ENCODE data around the gene MOGAT3. TPM values are rescaled to one million over a fixed set of nuclear protein-coding genes. Genes with fewer than 3 reads are reported as not detected.

Gene MOGAT3
- total and polyA plus RNA-seq, 5 experiments from 2014 or later, result not detected

- no peaks in the 10 kb centered on the region for H3K36me3 Mint-ChIP-seq
- peaks cover 9 to 45% (median 22%) of the 10 kb centered on the region in 5 donors for H3K27me3 Mint-ChIP-seq
- H3K27ac Mint-ChIP-seq, result peak overlapping the region in 1 of 10 donors; percentile 34
- DNase-seq (no peak), ATAC-seq (no peak)
- H3K9me3 Mint-ChIP-seq, result peaks cover 0 to 2% (median 0%) of the 10 kb centered on the region in 9 donors
- H3K4me3 Mint-ChIP-seq, result no peak overlapping the region
- POLR2A ChIA-PET, result no interaction called here
- H3K4me1 Mint-ChIP-seq, result peaks cover 2 to 15% (median 7%) of the 10 kb centered on the region in 4 donors
Observed at GRCh38 chr7:101198476-101198875, 2.4 kb downstream of the MOGAT3 start.

- Mint-ChIP-seq H3K4me3 (no peak overlapping the region), H3K27me3 (peaks cover 9 to 43% (median 22%) of the 10 kb centered on the region in 5 donors), H3K9me3 (peaks cover 0 to 2% (median 0%) of the 10 kb centered on the region in 9 donors), H3K4me1 (peaks cover 2 to 11% (median 7%) of the 10 kb centered on the region in 4 donors), H3K36me3 (no peaks in the 10 kb centered on the region), H3K27ac (no peak overlapping the region)
- DNase-seq (no peak), ATAC-seq (no peak)
- POLR2A ChIA-PET, result no interaction called here
Observed at GRCh38 chr7:101197991-101198390, 2.8 kb downstream of the MOGAT3 start.

- DNase-seq, result no peak
- Mint-ChIP-seq H3K9me3 (no peaks in the 10 kb centered on the region), H3K27me3 (peaks cover 7 to 28% (median 14%) of the 10 kb centered on the region in 5 donors), H3K27ac (no peak overlapping the region), H3K36me3 (no peaks in the 10 kb centered on the region), H3K4me1 (peaks cover 0 to 5% (median 4%) of the 10 kb centered on the region in 4 donors), H3K4me3 (no peak overlapping the region)
- POLR2A ChIA-PET, result no interaction called here
- ATAC-seq, result no peak
Observed at GRCh38 chr7:101195884-101196283, 5.0 kb downstream of the MOGAT3 start.

GRCh38 chr7:101189109-101189508 is 11.7 kb downstream of the MOGAT3 start:
- POLR2A ChIA-PET, result no interaction called here
- no peak overlapping the region for H3K4me3 Mint-ChIP-seq
- ATAC-seq (no peak), DNase-seq (no peak)
- H3K4me1 Mint-ChIP-seq, result peaks cover 0 to 2% (median under 1%) of the 10 kb centered on the region in 4 donors
- no peaks in the 10 kb centered on the region for H3K36me3 Mint-ChIP-seq
- H3K9me3 Mint-ChIP-seq, result no peaks in the 10 kb centered on the region
- no peak overlapping the region for H3K27ac Mint-ChIP-seq
- peaks cover 11 to 23% (median 17%) of the 10 kb centered on the region in 5 donors for H3K27me3 Mint-ChIP-seq

- Mint-ChIP-seq H3K36me3 (peaks cover 0 to 4% (median 0%) of the 10 kb centered on the region in 3 donors), H3K9me3 (peaks cover 0 to 2% (median 0%) of the 10 kb centered on the region in 9 donors), H3K4me3 (no peak overlapping the region), H3K27me3 (peaks cover 18 to 33% (median 26%) of the 10 kb centered on the region in 5 donors), H3K27ac (no peak overlapping the region), H3K4me1 (peaks cover 0 to 2% (median under 1%) of the 10 kb centered on the region in 4 donors)
- DNase-seq (no peak), ATAC-seq (no peak)
- POLR2A ChIA-PET, result interaction anchor here (0.6 kb wide), 1 partner anchor 47 kb away, joined by 3 read pairs; no protein-coding TSS in a partner anchor
Observed at GRCh38 chr7:101186844-101187428, 13.9 kb downstream of the MOGAT3 start.

GRCh38 chr7:101186194-101186593 is 14.6 kb downstream of the MOGAT3 start:
- Mint-ChIP-seq H3K27me3 (peaks cover 20 to 37% (median 27%) of the 10 kb centered on the region in 5 donors), H3K27ac (no peak overlapping the region), H3K36me3 (peaks cover 0 to 4% (median 0%) of the 10 kb centered on the region in 3 donors), H3K4me3 (no peak overlapping the region), H3K4me1 (peaks cover 0 to 2% (median under 1%) of the 10 kb centered on the region in 4 donors), H3K9me3 (peaks cover 0 to 2% (median 0%) of the 10 kb centered on the region in 9 donors)
- DNase-seq, result no peak
- POLR2A ChIA-PET, result interaction anchor here (0.6 to 1.0 kb wide), 2 partner anchors 26 to 46 kb away, joined by 3 read pairs; no protein-coding TSS in a partner anchor
- ATAC-seq, result no peak

GRCh38 chr7:101185258-101185839 is 15.5 kb downstream of the MOGAT3 start:
- Mint-ChIP-seq H3K27ac (no peak overlapping the region), H3K36me3 (peaks cover 0 to 8% (median 0%) of the 10 kb centered on the region in 3 donors), H3K4me1 (peaks cover 4 to 7% (median 5%) of the 10 kb centered on the region in 4 donors), H3K27me3 (peaks cover 25 to 45% (median 33%) of the 10 kb centered on the region in 5 donors), H3K9me3 (peaks cover 0 to 2% (median 0%) of the 10 kb centered on the region in 9 donors), H3K4me3 (no peak overlapping the region)
- POLR2A ChIA-PET, result interaction anchor here (1.0 kb wide), 1 partner anchor 26 kb away, joined by 3 read pairs; no protein-coding TSS in a partner anchor
- DNase-seq (no peak), ATAC-seq (no peak)

- H3K4me1 Mint-ChIP-seq, result peaks cover 10 to 22% (median 12%) of the 10 kb centered on the region in 4 donors
- ATAC-seq (peak; percentile 32 to 51), DNase-seq (no peak)
- peaks cover 0 to 8% (median 0%) of the 10 kb centered on the region in 3 donors for H3K36me3 Mint-ChIP-seq
- H3K9me3 Mint-ChIP-seq, result peaks cover 0 to 4% (median 0%) of the 10 kb centered on the region in 9 donors
- peak within 1 kb of the TSS in 2 of 10 donors; percentile 3 to 25 for H3K27ac Mint-ChIP-seq
- POLR2A ChIA-PET, result interaction anchor here (0.6 kb wide), 1 partner anchor 61 kb away, joined by 3 read pairs; no protein-coding TSS in a partner anchor
- H3K27me3 Mint-ChIP-seq, result peaks cover 40 to 84% (median 57%) of the 10 kb centered on the region in 5 donors
- peak within 1 kb of the TSS; percentile 12 to 75 (median 60) for H3K4me3 Mint-ChIP-seq
Observed at GRCh38 chr7:101180130-101180755, 20.6 kb downstream of the MOGAT3 start, which contains the start of gene NAT16. Gene NAT16 (minus strand): TSS chr7:101180293. CDS start chr7:101174807, 5,486 bp downstream.

- H3K4me1 Mint-ChIP-seq, result peaks cover 11 to 23% (median 15%) of the 10 kb centered on the region in 4 donors
- H3K4me3 Mint-ChIP-seq, result peak overlapping the region in 5 of 10 donors; percentile 13 to 69 (median 61)
- POLR2A ChIA-PET, result no interaction called here
- peaks cover 0 to 4% (median 0%) of the 10 kb centered on the region in 9 donors for H3K9me3 Mint-ChIP-seq
- DNase-seq (no peak), ATAC-seq (peak in 1 of 2 donors; percentile 7)
- peaks cover 0 to 8% (median 0%) of the 10 kb centered on the region in 3 donors for H3K36me3 Mint-ChIP-seq
- H3K27me3 Mint-ChIP-seq, result peaks cover 41 to 84% (median 57%) of the 10 kb centered on the region in 5 donors
- no peak overlapping the region for H3K27ac Mint-ChIP-seq
Observed at GRCh38 chr7:101179713-101180112, 21.1 kb downstream of the MOGAT3 start.

GRCh38 chr7:101179117-101179516 is 21.7 kb downstream of the MOGAT3 start:
- H3K27me3 Mint-ChIP-seq, result peaks cover 39 to 85% (median 59%) of the 10 kb centered on the region in 5 donors
- POLR2A ChIA-PET, result interaction anchor here (0.7 kb wide), 1 partner anchor 473 kb away, joined by 5 read pairs; the partner anchor contains the start of gene POP7
- peaks cover 14 to 29% (median 19%) of the 10 kb centered on the region in 4 donors for H3K4me1 Mint-ChIP-seq
- peak in 1 of 2 donors; percentile 17 for ATAC-seq
- H3K4me3 Mint-ChIP-seq, result peak overlapping the region; percentile 12 to 69 (median 58)
- DNase-seq, result no peak
- peaks cover 0 to 5% (median 0%) of the 10 kb centered on the region in 9 donors for H3K9me3 Mint-ChIP-seq
- peaks cover 0 to 9% (median 0%) of the 10 kb centered on the region in 3 donors for H3K36me3 Mint-ChIP-seq
- H3K27ac Mint-ChIP-seq, result no peak overlapping the region

GRCh38 chr7:101177644-101178043 is 23.2 kb downstream of the MOGAT3 start:
- H3K4me3 Mint-ChIP-seq, result no peak overlapping the region
- H3K4me1 Mint-ChIP-seq, result peaks cover 19 to 40% (median 30%) of the 10 kb centered on the region in 4 donors
- no peak overlapping the region for H3K27ac Mint-ChIP-seq
- peaks cover 0 to 13% (median 0%) of the 10 kb centered on the region in 3 donors for H3K36me3 Mint-ChIP-seq
- POLR2A ChIA-PET, result no interaction called here
- DNase-seq (no peak), ATAC-seq (no peak)
- peaks cover 0 to 7% (median 0%) of the 10 kb centered on the region in 9 donors for H3K9me3 Mint-ChIP-seq
- H3K27me3 Mint-ChIP-seq, result peaks cover 43 to 95% (median 64%) of the 10 kb centered on the region in 5 donors

GRCh38 chr7:101175664-101176063 is 25.2 kb downstream of the MOGAT3 start:
- Mint-ChIP-seq H3K27ac (peak overlapping the region in 1 of 10 donors; percentile 15), H3K4me3 (no peak overlapping the region), H3K4me1 (peaks cover 30 to 55% (median 43%) of the 10 kb centered on the region in 4 donors), H3K9me3 (peaks cover 0 to 5% (median 0%) of the 10 kb centered on the region in 9 donors), H3K36me3 (peaks cover 0 to 8% (median 0%) of the 10 kb centered on the region in 3 donors), H3K27me3 (peaks cover 41 to 98% (median 66%) of the 10 kb centered on the region in 5 donors)
- DNase-seq (no peak), ATAC-seq (no peak)
- POLR2A ChIA-PET, result interaction anchor here (0.9 kb wide), 1 partner anchor 11 kb away, joined by 3 read pairs; no protein-coding TSS in a partner anchor
